Gastrocnemius medialis (tissue), 4 donors: ENCODE results near the gene RUNX3. TPM values are rescaled to one million over a fixed set of nuclear protein-coding genes. Genes with fewer than 3 reads are reported as not detected.

Source experiments
- ATAC-seq, 2 donors: fragments of 150-250 bp; one replicate each; pipeline ENCODE4 v1.9.1; 2016
- DNase-seq, 2 donors: peaks; one replicate each; pipeline ENCODE4 v3.0.0-alpha.2; 2019
- H3K27ac ChIP-seq, 4 donors: fragments of 200-600 bp; sonication (generic); 1 replicate in 1 of 4; 2 replicates in 3 of 4; pipeline ENCODE4 v1.5.1; 2016 to 2018; ENCODE audit warnings: mild to moderate bottlenecking in 2 of 4, moderate library complexity in 1 of 4
- H3K27me3 ChIP-seq, 3 donors: fragments of 200-600 bp; sonication (generic) in 2 of 3; 1 replicate in 1 of 3; 2 replicates in 2 of 3; pipeline versions ENCODE4 v1.5.1 to v1.6.0; 2016 to 2019; ENCODE audit warnings: mild to moderate bottlenecking in 1 of 3, moderate library complexity in 1 of 3
- H3K36me3 ChIP-seq, 2 donors: fragments of 200-600 bp; sonication (generic) in 1 of 2; one replicate each; pipeline ENCODE4 v1.5.1; 2017 to 2018
- H3K4me1 ChIP-seq, 2 donors: fragments of 200-600 bp; sonication (generic) in 1 of 2; one replicate each; pipeline ENCODE4 v1.5.1; 2016 to 2017; ENCODE audit warnings: mild to moderate bottlenecking in 2 of 2
- H3K4me3 ChIP-seq, 4 donors: fragments of 200-600 bp; sonication (generic) in 3 of 4; 1 replicate in 1 of 4; 2 replicates in 3 of 4; pipeline ENCODE4 v1.5.1; 2016 to 2019; ENCODE audit warnings: mild to moderate bottlenecking in 2 of 4
- H3K9me3 ChIP-seq, 3 donors: fragments of 200-600 bp; sonication (generic) in 2 of 3; 1 replicate in 1 of 3; 2 replicates in 2 of 3; pipeline ENCODE4 v1.5.1; 2016 to 2019
- POLR2A ChIP-seq, 2 donors: fragments of 450-650 bp; IDR thresholded peaks; one replicate each; pipeline ENCODE4 v1.6.1; 2017; ENCODE audit warnings: antibody characterized with exemption in 2 of 2, mild to moderate bottlenecking in 2 of 2, moderate library complexity in 2 of 2
- in situ Hi-C, 4 donors: fragments of 200-750 bp; cut with MboI; loops; one replicate each; pipeline versions ENCODE4 v1.15.0 to v1.8.0; 2017; ENCODE audit warnings: low sequenced_read_pairs in 4 of 4
- intact Hi-C: fragments of 100-400 bp; cut with DNase I; formaldehyde crosslinking; loops from one replicate; pipeline ENCODE4 v1.15.1; 2023; ENCODE audit warnings: low total_unique reads
- total RNA-seq, 4 donors: library from RNA; depleted of rRNA; stranded (reverse); fragments of >200 nt; gene quantifications; one replicate each; pipeline versions ENCODE4 v1.1.0 to v1.2.3, GENCODE V29; 2016
- TF ChIP-seq, protein P1 (sequence below), 5 experiments: fragments of 450-650 bp in 3 of 5; fragments of 200-600 bp in 2 of 5; sonication (generic) in 2 of 5; IDR thresholded peaks in 4 of 5; conservative IDR thresholded peaks in 1 of 5; 1 replicate in 4 of 5; 2 replicates in 1 of 5; pipeline ENCODE4 v1.5.1; 2016 to 2019; ENCODE audit warnings: antibody characterized with exemption in 5 of 5, mild to moderate bottlenecking in 3 of 5, moderate library complexity in 3 of 5

RUNX3 gene
- total RNA-seq, 4 donors from 2014 or later: 0.13 to 1.9 (median 0.74) TPM

DNA sequence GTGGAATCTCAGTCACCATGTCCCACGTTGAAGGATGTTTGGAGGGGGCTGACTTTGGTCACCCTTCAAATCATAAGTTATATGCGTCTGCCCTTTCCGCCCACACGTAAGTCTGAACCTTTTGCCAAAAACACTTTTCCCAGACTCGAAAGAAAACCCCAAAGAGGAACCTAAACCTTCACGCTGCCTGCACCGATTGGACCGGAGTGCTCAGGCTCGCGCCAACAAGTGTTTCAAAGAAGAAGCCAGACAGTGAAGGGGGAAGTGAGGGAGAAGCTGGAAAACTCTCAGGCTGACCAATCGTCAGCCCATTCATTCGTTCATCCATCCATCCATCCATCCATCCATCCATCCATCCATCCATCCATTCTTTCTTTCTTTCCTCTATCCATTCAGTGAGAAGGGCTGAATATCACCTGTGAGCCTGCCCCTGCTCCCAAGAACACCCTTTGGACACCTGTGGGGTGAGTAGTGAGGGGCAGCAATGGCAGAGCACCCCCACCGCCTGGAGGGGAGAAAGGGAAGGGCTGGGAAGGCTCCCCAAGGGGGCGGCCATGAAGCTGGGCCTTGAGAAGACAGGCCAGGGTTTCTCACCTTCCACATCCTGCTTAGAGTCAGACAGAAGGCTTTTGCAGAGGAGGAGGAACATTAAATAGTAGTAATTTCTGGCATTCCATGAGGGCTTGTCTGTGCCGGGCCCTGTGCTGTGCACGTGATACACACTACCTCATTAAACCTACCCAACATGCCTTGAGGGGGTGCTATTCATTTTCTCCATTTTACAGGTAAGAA lies 27.1 kb upstream of the RUNX3 start:
- intact Hi-C loops: no loop called here
- DNase-seq (no peak), ATAC-seq (no peak)
- no peaks in the 10 kb centered on the region for H3K9me3 ChIP-seq
- H3K4me3 ChIP-seq: no peak overlapping the region
- in situ Hi-C loops: no loop called here
- H3K4me1 ChIP-seq: no peaks in the 10 kb centered on the region
- TF ChIP-seq, protein P1, sequence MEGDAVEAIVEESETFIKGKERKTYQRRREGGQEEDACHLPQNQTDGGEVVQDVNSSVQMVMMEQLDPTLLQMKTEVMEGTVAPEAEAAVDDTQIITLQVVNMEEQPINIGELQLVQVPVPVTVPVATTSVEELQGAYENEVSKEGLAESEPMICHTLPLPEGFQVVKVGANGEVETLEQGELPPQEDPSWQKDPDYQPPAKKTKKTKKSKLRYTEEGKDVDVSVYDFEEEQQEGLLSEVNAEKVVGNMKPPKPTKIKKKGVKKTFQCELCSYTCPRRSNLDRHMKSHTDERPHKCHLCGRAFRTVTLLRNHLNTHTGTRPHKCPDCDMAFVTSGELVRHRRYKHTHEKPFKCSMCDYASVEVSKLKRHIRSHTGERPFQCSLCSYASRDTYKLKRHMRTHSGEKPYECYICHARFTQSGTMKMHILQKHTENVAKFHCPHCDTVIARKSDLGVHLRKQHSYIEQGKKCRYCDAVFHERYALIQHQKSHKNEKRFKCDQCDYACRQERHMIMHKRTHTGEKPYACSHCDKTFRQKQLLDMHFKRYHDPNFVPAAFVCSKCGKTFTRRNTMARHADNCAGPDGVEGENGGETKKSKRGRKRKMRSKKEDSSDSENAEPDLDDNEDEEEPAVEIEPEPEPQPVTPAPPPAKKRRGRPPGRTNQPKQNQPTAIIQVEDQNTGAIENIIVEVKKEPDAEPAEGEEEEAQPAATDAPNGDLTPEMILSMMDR (IDR thresholded peaks at IDR 0.05 in 4 of 5, conservative IDR thresholded peaks at IDR 0.05 in 1 of 5): no peak
- no peak for TF ChIP-seq POLR2A (IDR thresholded peaks at IDR 0.05)
- no peaks in the 10 kb centered on the region for H3K27me3 ChIP-seq
- no peaks in the 10 kb centered on the region for H3K36me3 ChIP-seq
- no peak overlapping the region for H3K27ac ChIP-seq

DNA sequence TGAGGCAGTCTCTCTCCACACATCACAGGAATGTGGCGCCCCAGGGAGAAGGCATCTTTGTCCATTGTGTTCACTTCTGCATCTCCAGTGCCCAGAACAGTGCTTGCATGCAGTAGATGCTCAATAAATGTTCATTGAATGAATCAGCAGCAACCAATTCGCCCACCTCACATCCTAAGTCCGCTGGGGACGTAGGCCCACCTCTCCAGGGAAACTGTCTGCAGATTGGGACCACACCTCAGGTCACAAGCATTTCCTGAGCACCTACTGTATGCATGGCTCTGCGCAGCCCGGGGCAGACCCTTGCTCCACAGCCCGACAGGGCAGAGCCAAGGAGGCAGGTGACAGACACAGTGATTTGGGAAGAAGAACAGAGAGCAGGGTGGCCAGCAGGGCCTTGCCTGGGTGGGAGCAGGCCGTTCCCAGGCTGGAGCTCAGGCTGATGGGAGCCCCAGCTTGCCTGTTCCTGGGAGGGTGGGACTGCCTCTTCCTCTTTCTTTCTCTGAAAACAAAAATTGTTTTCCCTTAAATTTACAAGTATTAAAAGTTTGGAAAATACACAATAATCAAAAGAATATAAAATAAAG lies 25.8 kb upstream of the RUNX3 start:
- no peak for ATAC-seq
- no peaks in the 10 kb centered on the region for H3K36me3 ChIP-seq
- no peaks in the 10 kb centered on the region for H3K9me3 ChIP-seq
- in situ Hi-C loops: no loop called here
- intact Hi-C loops: no loop called here
- no peak for DNase-seq
- no peak overlapping the region for H3K4me3 ChIP-seq
- H3K27ac ChIP-seq: no peak overlapping the region
- no peaks in the 10 kb centered on the region for H3K27me3 ChIP-seq
- H3K4me1 ChIP-seq: no peaks in the 10 kb centered on the region
- TF ChIP-seq POLR2A (IDR thresholded peaks at IDR 0.05): no peak
- TF ChIP-seq, protein P1 (IDR thresholded peaks at IDR 0.05 in 4 of 5, conservative IDR thresholded peaks at IDR 0.05 in 1 of 5): no peak

DNA sequence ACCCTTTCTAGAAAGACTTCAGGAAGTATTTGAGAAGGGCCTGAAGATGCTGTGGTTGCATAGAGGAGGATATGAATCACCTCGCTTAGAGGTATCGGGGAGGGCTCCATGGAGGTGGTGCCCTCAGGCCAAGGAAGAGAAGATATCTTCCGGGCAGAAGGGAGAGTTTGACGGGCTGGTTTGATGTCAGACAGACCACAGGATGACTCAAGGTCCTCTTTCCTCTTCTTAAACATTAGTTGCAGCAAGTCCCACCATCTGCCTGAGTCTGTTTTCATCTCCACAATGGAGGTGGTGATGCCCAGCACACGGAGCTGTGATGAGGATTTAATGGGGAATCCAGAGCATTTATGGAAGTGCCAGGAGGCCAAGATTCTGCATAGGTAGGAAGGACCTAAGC lies 25.1 kb upstream of the RUNX3 start:
- Histone ChIP-seq H3K4me1 (no peaks in the 10 kb centered on the region), H3K27ac (no peak overlapping the region), H3K9me3 (no peaks in the 10 kb centered on the region), H3K27me3 (no peaks in the 10 kb centered on the region), H3K4me3 (no peak overlapping the region), H3K36me3 (no peaks in the 10 kb centered on the region)
- TF ChIP-seq POLR2A (IDR thresholded peaks at IDR 0.05): no peak
- TF ChIP-seq, protein P1 (IDR thresholded peaks at IDR 0.05 in 4 of 5, conservative IDR thresholded peaks at IDR 0.05 in 1 of 5): no peak
- in situ Hi-C loops: no loop called here
- no peak for ATAC-seq
- no peak for DNase-seq
- intact Hi-C loops: no loop called here

DNA sequence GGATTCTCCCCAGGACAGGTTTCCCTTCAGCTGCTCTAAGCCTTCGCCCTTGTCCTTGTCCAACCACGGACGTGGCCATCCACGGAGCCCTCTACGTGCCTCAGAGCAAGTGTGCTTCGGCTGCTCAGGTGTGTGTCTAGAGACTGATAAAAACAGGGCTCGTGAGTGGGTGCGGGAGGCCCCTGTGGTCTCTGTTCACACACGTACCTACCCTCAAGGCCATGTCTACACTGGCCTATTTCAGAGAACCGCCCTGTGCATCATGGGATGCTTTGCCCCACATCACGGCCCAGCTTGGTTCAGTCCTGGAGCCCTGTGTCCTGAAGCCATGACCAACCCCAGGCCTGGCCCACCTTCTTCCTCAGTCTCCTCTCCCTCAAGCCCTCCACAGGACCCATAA lies 24.6 kb upstream of the RUNX3 start:
- no peak for DNase-seq

More for the DNA sequence above, 24.6 kb upstream of the RUNX3 start:
- Histone ChIP-seq H3K9me3 (no peaks in the 10 kb centered on the region), H3K36me3 (no peaks in the 10 kb centered on the region), H3K27me3 (no peaks in the 10 kb centered on the region), H3K4me1 (no peaks in the 10 kb centered on the region), H3K4me3 (no peak overlapping the region), H3K27ac (no peak overlapping the region)
- in situ Hi-C loops (no loop called here), intact Hi-C loops (no loop called here)
- TF ChIP-seq, protein P1 (IDR thresholded peaks at IDR 0.05 in 4 of 5, conservative IDR thresholded peaks at IDR 0.05 in 1 of 5): no peak
- TF ChIP-seq POLR2A (IDR thresholded peaks at IDR 0.05): no peak
- ATAC-seq: no peak
